ENCODE data around the gene USP43.

The USP43 gene

DNA sequence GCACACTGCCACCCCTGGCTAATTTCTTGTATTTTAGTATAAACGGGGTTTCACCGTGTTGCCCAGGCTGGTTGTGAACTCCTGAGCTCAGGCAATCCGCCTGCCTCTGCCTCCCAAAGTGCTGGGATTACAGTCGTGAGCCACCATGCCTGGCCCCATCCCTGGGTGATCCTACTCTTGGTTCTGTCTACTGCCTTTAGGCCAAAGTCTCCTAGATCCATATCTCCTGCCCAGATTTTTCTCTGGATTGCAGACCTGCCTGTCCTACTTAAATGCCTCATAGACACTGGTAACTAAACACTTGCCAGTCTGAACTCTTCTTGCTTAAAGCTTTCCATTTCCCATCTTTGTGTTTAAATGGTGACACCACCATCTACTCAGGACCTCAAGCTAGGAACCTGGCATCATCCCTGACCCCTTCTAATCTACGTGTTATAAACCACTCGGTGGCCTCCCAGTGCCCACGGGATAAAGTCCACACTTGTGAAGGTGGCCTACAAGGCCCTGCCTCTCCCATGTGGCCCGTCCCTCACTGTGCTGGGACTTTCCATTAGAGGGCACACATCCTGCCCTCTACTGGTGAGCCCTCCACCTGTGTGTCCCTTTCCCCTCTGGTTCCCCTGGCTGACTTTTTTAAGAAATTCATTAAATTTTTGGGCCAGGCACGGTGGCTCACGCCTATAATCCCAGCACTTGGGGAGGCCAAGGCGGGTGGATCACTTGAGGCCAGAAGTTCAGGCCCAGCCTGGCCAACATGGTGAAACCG is 51.1 kb downstream of the USP43 start:
- peak; percentile 11 for TF ChIP-seq CTCF (IDR thresholded peaks at IDR 0.05; ENCODE audit: insufficient read depth, low read length, poor library complexity, severe bottlenecking)
- H3K36me3 ChIP-seq (ENCODE audit: control insufficient read depth, insufficient read depth, low read length), result no peaks in the 10 kb centered on the region
- no peak overlapping the region for H3K4me3 ChIP-seq (replicated peaks; ENCODE audit: low read depth, low read length)
- H3K27me3 ChIP-seq (replicated peaks; ENCODE audit: control insufficient read depth, insufficient read depth, low read length), result no peaks in the 10 kb centered on the region
- DNase-seq (ENCODE audit: extremely low read depth, insufficient read length), result no peak

GRCh38 chr17:9700136-9700535 is 54.8 kb downstream of the USP43 start:
- no peak for TF ChIP-seq CTCF (IDR thresholded peaks at IDR 0.05; ENCODE audit: insufficient read depth, low read length, poor library complexity, severe bottlenecking)
- Histone ChIP-seq H3K36me3 (ENCODE audit: control insufficient read depth, insufficient read depth, low read length) (no peaks in the 10 kb centered on the region), H3K27me3 (replicated peaks; ENCODE audit: control insufficient read depth, insufficient read depth, low read length) (no peaks in the 10 kb centered on the region), H3K4me3 (replicated peaks; ENCODE audit: low read depth, low read length) (no peak overlapping the region)
- DNase-seq (ENCODE audit: extremely low read depth, insufficient read length), result no peak

- Histone ChIP-seq H3K36me3 (ENCODE audit: control insufficient read depth, insufficient read depth, low read length) (no peaks in the 10 kb centered on the region), H3K27me3 (replicated peaks; ENCODE audit: control insufficient read depth, insufficient read depth, low read length) (no peaks in the 10 kb centered on the region), H3K4me3 (replicated peaks; ENCODE audit: low read depth, low read length) (no peak overlapping the region)
- no peak for DNase-seq (ENCODE audit: extremely low read depth, insufficient read length)
- no peak for TF ChIP-seq CTCF (IDR thresholded peaks at IDR 0.05; ENCODE audit: insufficient read depth, low read length, poor library complexity, severe bottlenecking)
Observed at GRCh38 chr17:9700754-9701476, 55.6 kb downstream of the USP43 start.

DNA sequence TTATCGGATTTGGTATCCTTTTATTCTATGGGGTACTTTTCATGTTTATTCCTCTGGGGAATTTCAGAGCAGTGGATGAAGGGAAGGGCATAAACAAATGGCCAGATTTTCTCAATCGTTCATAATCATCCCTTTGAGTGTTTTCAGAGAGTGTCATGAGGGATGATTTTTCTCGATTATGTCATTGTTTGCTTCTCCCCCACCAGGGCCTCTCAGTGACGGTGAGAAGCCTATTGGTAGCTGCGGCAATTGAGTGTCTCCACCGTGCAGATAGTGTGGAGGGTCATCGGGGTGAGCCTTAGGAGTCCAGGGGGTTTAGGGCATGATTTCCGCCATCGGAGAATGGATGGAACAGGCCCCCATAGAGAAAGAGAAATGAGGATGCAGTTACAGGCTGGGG is 57.2 kb downstream of the USP43 start:
- DNase-seq (ENCODE audit: extremely low read depth, insufficient read length), result no peak
- Histone ChIP-seq H3K36me3 (ENCODE audit: control insufficient read depth, insufficient read depth, low read length) (no peaks in the 10 kb centered on the region), H3K4me3 (replicated peaks; ENCODE audit: low read depth, low read length) (no peak overlapping the region), H3K27me3 (replicated peaks; ENCODE audit: control insufficient read depth, insufficient read depth, low read length) (no peaks in the 10 kb centered on the region)
- TF ChIP-seq CTCF (IDR thresholded peaks at IDR 0.05; ENCODE audit: insufficient read depth, low read length, poor library complexity, severe bottlenecking), result no peak

DNA sequence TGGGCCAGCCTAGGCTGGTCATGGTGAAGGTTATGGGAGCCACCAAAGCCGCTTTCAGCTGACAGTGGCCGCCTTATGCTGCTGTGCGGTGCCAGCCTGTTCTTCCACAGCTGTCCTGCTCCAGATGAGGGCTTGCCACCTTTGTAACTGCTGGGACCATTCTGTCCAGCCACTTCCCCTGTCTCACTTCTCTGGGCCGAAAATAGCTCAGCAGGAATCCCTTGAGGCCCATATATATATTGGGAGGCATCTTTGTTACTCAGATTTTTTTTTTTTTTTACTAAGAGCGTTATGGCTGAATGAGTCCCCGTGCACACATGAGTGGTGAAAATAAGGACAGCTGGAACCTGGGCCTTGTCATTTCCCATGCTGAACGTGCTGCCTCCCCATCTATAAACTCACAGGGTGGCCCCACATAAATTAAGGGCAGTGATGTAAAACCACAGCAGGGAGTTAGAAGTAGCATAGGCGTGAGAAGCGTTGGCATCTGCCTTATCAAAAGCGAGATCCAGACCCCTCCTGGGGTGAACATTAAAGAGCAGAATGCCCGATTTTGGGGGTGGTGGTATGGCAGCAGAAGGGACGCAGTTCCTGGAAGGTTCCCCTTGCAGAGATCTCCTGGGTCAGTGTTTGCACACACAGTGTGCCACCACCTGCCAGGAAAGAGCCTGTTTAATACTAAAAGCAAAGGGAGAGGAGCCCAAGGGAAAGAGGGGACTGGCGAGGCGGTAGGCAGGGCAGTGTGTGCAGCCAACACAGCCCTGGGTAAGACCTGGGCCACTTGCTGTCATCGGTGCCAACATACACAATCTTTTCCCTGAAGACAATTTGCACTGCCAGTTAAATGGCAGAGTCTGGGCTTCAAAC is 57.8 kb downstream of the USP43 start:
- DNase-seq (ENCODE audit: extremely low read depth, insufficient read length), result no peak
- Histone ChIP-seq H3K27me3 (replicated peaks; ENCODE audit: control insufficient read depth, insufficient read depth, low read length) (no peaks in the 10 kb centered on the region), H3K36me3 (ENCODE audit: control insufficient read depth, insufficient read depth, low read length) (no peaks in the 10 kb centered on the region), H3K4me3 (replicated peaks; ENCODE audit: low read depth, low read length) (no peak overlapping the region)
- TF ChIP-seq CTCF (IDR thresholded peaks at IDR 0.05; ENCODE audit: insufficient read depth, low read length, poor library complexity, severe bottlenecking), result no peak

All from GM06990 (cell line).